Pons (tissue), 1 donor: ENCODE data around the gene SHISAL1.
"Not testable (repeated sequence)": the region's sequence is repeated elsewhere in the genome, so short reads cannot be mapped to it uniquely, and the experiment has no call there.

Source experiments
- DNase-seq: peaks from one replicate; pipeline ENCODE4 v3.0.0-alpha.2; 2016; ENCODE audit warnings: low spot score

SHISAL1 gene

GRCh38 chr22:44302363-44302762 lies 10.4 kb downstream of the SHISAL1 start:
- DNase-seq, result not testable (repeated sequence)

DNA sequence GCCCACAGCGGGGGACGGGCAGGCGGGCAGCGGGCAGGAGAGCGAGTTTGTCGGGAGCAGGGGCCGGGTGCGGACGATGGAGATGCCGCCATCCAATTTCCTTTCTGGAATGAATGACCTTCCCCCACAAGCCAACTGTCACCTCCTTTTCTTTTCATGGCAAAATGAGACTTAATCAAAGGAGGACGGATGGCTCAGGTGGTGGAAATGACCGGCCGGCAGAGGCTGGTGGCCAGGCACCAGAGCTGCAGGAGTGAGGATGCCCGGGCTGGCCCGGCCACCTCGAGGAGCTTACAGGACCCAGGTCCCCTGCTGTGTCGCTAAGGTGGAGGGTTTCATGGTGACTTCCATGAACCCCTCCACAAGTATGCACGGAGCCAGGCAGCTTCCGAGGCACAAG lies 11.7 kb downstream of the SHISAL1 start:
- no peak for DNase-seq

DNA sequence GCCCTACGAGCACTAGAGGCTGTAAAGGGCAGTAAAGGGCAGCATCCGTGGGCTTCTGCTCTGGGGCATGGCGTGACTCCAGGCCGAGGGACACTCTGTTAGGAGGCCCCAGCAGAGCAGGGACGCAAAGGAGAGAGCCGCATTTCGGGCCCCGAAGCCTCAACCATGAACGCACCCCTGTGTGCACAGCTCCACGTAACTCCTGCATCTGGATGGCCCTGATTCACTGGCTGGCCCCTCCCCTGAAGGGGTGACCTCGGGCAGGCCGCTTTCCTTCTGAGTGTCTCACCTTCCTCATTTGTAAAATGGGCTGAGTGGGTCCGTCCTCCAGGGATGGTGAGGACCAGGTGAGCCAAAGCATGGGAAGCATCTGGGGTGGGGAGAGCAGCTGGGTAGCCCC lies 13.6 kb downstream of the SHISAL1 start:
- no peak for DNase-seq

- DNase-seq, result no peak
Measured at GRCh38 chr22:44298406-44299091, 14.2 kb downstream of the SHISAL1 start.

DNA sequence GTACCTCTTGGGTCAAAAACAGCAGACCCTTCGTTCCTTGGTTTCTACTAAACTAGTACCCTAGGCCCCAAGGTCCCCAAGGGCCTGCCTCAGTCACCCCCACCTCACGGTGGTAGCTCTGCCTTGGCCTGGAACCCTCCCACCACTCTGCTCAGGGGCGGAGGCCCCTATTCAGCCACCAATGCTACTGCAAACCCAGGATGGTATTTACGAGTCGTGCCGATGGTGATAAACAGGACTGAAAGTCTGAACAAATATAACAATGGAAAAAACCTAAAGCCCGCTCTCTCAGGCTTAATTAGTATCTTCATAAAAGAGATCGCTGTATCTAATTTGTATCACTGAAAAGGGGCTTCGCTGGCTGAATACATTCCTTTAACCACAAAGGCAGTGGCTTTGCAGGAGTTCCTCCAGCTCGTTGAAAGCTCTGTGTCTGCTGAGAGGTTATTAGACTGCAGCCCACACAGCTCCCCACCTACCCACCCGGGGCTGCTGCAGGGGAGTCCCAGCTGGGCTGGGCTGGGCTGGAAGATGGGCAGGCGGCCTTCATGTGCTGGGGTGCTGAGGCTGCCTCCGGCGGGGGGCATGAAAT lies 15.2 kb downstream of the SHISAL1 start:
- no peak for DNase-seq

GRCh38 chr22:44295406-44295805 lies 17.3 kb downstream of the SHISAL1 start:
- DNase-seq, result no peak

- DNase-seq, result no peak
Measured at GRCh38 chr22:44293876-44294275, 18.9 kb downstream of the SHISAL1 start.

GRCh38 chr22:44293034-44293433 lies 19.7 kb downstream of the SHISAL1 start:
- DNase-seq, result no peak

- DNase-seq, result no peak
Measured at GRCh38 chr22:44292521-44292920, 20.2 kb downstream of the SHISAL1 start.

- no peak for DNase-seq
Measured at GRCh38 chr22:44291674-44292360, 20.9 kb downstream of the SHISAL1 start.

GRCh38 chr22:44291265-44291664 lies 21.5 kb downstream of the SHISAL1 start:
- no peak for DNase-seq

GRCh38 chr22:44289414-44290171 lies 23.2 kb downstream of the SHISAL1 start:
- no peak for DNase-seq

- no peak for DNase-seq
Measured at GRCh38 chr22:44288913-44289312, 23.8 kb downstream of the SHISAL1 start.

DNA sequence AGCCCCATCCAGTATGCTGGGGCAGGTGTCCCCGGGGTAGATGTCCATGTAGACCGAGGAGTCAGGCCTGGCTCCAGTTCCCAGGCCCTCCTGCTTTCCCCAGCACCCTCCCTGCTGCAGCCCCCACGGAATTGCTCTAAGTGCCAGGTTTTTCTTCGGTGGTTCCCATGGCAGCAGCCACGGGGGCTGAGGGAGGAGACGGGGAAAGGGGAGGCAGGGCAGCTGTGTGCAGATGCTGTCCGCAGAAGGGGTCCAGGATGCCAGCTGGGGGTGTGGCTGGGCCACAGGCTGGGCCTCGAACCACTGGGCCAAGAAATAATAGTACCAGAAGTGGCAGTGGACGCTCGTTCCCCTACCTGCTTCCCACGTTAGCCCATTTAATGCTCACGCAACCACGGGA lies 25.0 kb downstream of the SHISAL1 start:
- no peak for DNase-seq

- DNase-seq, result no peak
Measured at GRCh38 chr22:44287121-44287693, 25.5 kb downstream of the SHISAL1 start.

DNA sequence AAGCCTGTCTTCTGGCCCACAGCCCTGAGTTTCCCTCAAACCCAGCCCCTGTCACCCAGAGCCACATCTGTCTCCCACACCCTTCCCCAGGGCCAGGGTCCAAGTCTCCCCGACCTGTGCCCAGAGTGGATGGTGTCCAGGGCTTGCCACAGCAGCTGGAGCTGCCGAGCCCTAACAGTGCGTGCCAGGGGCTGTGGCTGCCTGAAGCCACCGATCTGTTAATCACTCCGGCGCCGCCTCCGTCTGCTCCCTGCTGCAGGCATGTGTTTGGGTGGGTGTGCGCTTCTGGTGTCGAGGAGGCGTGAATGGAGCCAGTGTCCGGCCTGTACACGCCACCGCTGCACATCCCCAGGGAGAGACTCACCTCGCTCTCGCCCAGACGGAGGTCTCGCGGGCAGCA lies 26.1 kb downstream of the SHISAL1 start:
- DNase-seq, result no peak

- no peak for DNase-seq
Measured at GRCh38 chr22:44284711-44285110, 28.0 kb downstream of the SHISAL1 start.

DNA sequence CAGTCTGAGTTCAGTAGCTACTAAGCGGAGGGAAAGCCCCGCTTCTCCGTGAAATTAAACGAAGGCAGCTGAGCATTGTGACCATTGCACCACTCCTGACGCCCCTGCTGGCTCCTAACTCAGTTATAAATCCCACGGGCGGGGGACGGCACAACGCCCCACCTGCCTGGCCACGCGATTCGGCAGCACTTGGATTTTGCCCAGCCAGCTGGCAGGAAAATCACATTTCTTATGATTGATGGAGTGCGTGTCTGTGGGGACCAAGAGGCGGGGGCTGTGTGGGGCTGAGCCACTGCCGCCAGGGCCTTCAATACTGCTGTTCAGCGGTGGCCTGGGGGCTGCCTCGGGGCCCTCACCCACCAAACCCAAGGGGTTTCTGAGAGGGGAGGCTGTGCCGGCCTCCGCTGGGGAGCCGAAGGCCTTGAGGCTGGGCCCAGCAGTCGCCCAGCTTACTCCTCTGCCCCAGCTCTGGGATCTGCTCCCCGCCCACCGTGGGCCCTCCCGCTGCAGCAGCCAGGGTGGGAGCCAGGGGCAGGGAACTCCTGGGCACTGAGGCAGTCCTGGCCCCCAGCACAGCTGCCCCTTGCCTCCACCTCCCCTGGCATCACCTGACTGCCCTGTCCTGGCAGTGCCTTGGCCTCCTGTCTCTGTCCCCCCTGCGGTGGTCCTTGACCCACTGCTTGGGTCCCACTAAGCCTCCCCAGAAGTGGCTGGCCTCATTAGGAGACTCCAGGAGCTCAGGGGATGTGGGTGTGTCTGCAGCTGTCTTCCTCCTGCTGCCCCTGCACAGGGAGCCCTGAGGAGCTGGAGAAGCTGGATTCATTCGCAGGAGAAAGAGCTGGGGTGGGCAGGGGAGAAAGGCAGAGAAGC lies 30.7 kb downstream of the SHISAL1 start:
- DNase-seq, result no peak

DNA sequence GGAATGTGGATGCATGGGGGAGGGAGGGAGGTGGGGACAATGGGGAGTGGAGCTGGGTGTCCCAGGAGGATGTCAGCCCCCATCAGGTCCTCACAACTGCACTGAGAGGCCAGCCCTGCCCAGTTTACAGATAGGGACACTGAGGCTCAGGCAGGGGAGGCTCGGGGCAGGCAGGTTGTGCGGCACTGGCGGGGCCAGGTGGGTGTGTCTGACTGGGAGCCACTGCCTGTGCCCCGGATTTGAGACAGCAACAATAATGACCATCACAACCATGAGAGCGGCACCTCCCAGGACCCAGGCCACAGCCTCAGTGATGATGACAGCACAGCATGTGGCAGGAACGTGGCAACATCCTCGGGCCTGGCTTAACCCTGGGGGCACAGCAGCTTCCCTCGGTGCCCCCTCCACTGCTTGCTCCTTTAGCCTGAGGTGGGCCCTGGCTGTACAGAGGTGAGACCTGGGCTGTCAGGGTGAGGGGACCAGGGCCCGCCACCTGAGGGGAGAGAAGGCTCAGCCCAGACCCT lies 32.0 kb downstream of the SHISAL1 start:
- DNase-seq, result no peak

DNA sequence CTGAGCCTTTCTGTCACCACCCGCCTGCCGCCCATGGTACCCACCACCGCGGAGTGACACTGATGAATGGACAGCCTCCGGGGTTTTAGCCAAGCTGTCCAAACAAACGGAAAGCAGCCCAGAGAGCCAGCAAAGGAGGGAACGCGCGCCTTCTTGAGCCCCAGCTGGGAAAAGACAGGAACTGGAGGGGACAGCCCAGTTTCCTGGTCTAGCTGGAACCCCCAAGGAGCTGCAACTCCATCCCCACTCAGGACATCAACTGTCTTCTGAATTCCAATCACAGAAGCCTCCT lies 33.7 kb downstream of the SHISAL1 start:
- DNase-seq, result no peak
